Transverse colon (tissue), 4 donors: Measurements from ENCODE around the gene ZNF439. TPM values are rescaled to one million over a fixed set of nuclear protein-coding genes. Genes with fewer than 3 reads are reported as not detected.
"Not testable (repeated sequence)": the region's sequence is repeated elsewhere in the genome, so short reads cannot be mapped to it uniquely, and the experiment has no call there.

Experiments used
- DNase-seq: peaks from one replicate; pipeline ENCODE4 v3.0.0-alpha.2; 2019
- H3K27ac ChIP-seq, 4 donors: fragments of 200-600 bp; sonication (generic); 2 replicates each; pipeline ENCODE4 v1.5.1; 2016 to 2018; ENCODE audit warnings: inconsistent platforms in 4 of 4
- H3K27me3 ChIP-seq: fragments of 200-600 bp; sonication (generic); 2 replicates; pipeline ENCODE4 v1.5.1; 2017; ENCODE audit warnings: inconsistent platforms
- H3K36me3 ChIP-seq, 4 donors: fragments of 200-600 bp; sonication (generic); 2 replicates each; pipeline ENCODE4 v1.5.1; 2017 to 2019; ENCODE audit warnings: inconsistent platforms in 4 of 4
- H3K4me1 ChIP-seq, 4 donors: fragments of 200-600 bp; sonication (generic); 2 replicates each; pipeline ENCODE4 v1.5.1; 2017 to 2020; ENCODE audit warnings: inconsistent platforms in 4 of 4
- H3K4me3 ChIP-seq, 4 donors: fragments of 200-600 bp; sonication (generic); 1 replicate in 1 of 4; 2 replicates in 3 of 4; pipeline versions ENCODE4 v1.5.1 to v1.6.1; 2017 to 2019; ENCODE audit warnings: inconsistent platforms in 4 of 4
- H3K9me3 ChIP-seq, 2 donors: fragments of 200-600 bp; sonication (generic); 2 replicates each; pipeline ENCODE4 v1.5.1; 2017 to 2019; ENCODE audit warnings: inconsistent platforms in 2 of 2
- CTCF ChIP-seq, 5 experiments: fragments of 200-600 bp in 3 of 5; fragments of 450-650 bp in 2 of 5; sonication (generic) in 3 of 5; IDR thresholded peaks; 1 replicate in 2 of 5; 2 replicates in 3 of 5; pipeline ENCODE4 v1.5.1; 2016 to 2017; ENCODE audit warnings: antibody characterized with exemption in 5 of 5, inconsistent platforms in 3 of 5, mild to moderate bottlenecking in 2 of 5, moderate library complexity in 1 of 5
- EP300 ChIP-seq: sonication (generic); formaldehyde crosslinking; IDR thresholded peaks from one replicate; pipeline ENCODE4 v1.6.1; 2017; ENCODE audit warnings: antibody characterized with exemption, low read depth
- POLR2A ChIP-seq: fragments of 450-650 bp; IDR thresholded peaks from one replicate; pipeline ENCODE4 v1.6.1; 2016; ENCODE audit warnings: antibody characterized with exemption, mild to moderate bottlenecking, moderate library complexity
- POLR2AphosphoS5 ChIP-seq, 3 donors: sonication (generic); formaldehyde crosslinking; IDR thresholded peaks; one replicate each; pipeline ENCODE4 v1.6.1; 2016; ENCODE audit warnings: antibody characterized with exemption in 3 of 3
- WGBS, 2 donors: methylation state at CpG; one replicate each; pipeline ENCODE4 v1.1.5; 2018; ENCODE audit warnings: low coverage in 1 of 2; 5-methylcytosine and 5-hydroxymethylcytosine counted together
- in situ Hi-C, 4 donors: fragments of 200-750 bp; cut with MboI; loops; one replicate each; pipeline versions ENCODE4 v1.15.0 to v1.15.1; 2017; ENCODE audit warnings: low sequenced_read_pairs in 3 of 4, low pct_ligation_motif_present in 1 of 4, low pct_unique_long_range_greater_than_20kb in 1 of 4
- intact Hi-C: fragments of 100-400 bp; cut with DNase I; formaldehyde crosslinking; loops from one replicate; pipeline ENCODE4 v1.15.1; 2023; ENCODE audit warnings: low total_unique reads
- total RNA-seq, 4 donors: library from RNA; depleted of rRNA; stranded (reverse); fragments of >200 nt; gene quantifications; one replicate each; pipeline ENCODE4 v1.1.0, GENCODE V29; 2016

ZNF439 gene
- total RNA-seq, 4 donors from 2014 or later: 14.6 to 20.3 (median 16.0) TPM

DNA sequence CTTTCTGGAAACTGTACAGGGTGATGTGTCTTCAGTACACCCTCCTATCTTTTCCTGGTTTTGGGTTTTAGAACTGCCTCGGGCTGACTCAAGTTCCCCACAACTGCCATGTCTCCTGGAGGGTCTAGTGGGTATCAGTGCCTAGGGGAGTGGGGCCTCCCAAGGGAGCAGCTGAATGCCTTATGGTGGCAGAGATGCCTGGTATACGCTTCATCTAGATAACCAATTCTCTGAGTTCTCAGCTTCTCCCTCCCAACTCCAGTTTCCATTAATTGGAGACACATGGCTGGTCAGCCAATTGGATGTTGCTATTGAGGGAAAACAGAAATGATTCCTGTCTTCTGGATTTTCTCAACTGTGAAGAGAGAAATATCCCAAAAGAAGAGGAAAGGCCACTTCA lies 12.8 kb downstream of the ZNF439 start:
- H3K27ac ChIP-seq: no peak overlapping the region
- no peak overlapping the region for H3K4me3 ChIP-seq
- peaks cover 0 to 1% (median under 1%) of the 10 kb centered on the region in 4 donors for H3K4me1 ChIP-seq
- H3K27me3 ChIP-seq: no peaks in the 10 kb centered on the region
- 82% methylated on average over 2 of the region's 2 CpGs; no CpG with 5 or more reads in 1 of the 2 donors for WGBS, 2 donors
- H3K9me3 ChIP-seq: peaks cover 29% of the 10 kb centered on the region in 2 donors
- intact Hi-C loops (no loop called here), in situ Hi-C loops (no loop called here)
- DNase-seq: no peak
- H3K36me3 ChIP-seq: peaks cover 0 to 18% (median 3%) of the 10 kb centered on the region in 4 donors
- TF ChIP-seq EP300 (no peak), POLR2AphosphoS5 (IDR thresholded peaks at IDR 0.05) (no peak), CTCF (IDR thresholded peaks at IDR 0.05) (no peak), POLR2A (no peak)

DNA sequence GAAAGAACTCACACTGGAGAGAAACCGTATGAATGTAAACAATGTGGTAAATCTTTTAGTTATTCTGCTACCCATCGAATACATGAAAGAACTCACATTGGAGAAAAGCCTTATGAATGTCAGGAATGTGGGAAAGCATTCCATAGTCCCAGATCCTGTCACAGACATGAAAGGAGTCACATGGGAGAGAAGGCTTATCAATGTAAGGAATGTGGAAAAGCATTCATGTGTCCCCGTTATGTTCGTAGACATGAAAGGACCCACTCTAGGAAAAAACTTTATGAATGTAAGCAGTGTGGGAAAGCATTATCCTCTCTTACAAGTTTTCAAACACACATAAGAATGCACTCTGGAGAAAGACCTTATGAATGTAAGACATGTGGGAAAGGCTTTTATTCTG lies 19.2 kb downstream of the ZNF439 start:
- DNase-seq, intact Hi-C loops, H3K4me3 ChIP-seq, H3K4me1 ChIP-seq, H3K27me3 ChIP-seq, H3K27ac ChIP-seq, in situ Hi-C loops: not testable (repeated sequence)
- H3K9me3 ChIP-seq: peaks cover 53 to 83% of the 10 kb centered on the region in 2 donors
- WGBS, 2 donors: 91 to 95% methylated on average over 4 of the region's 4 CpGs
- H3K36me3 ChIP-seq: peaks cover 0 to 48% (median 17%) of the 10 kb centered on the region in 4 donors

- no peaks in the 10 kb centered on the region for H3K4me1 ChIP-seq
- in situ Hi-C loops: no loop called here
- no peaks in the 10 kb centered on the region for H3K27me3 ChIP-seq
- TF ChIP-seq POLR2A: no peak
- no peak for TF ChIP-seq EP300
- no peak for TF ChIP-seq POLR2AphosphoS5 (IDR thresholded peaks at IDR 0.05)
- peaks cover 0 to 46% (median 17%) of the 10 kb centered on the region in 4 donors for H3K36me3 ChIP-seq
- H3K4me3 ChIP-seq: no peak overlapping the region
- DNase-seq: no peak
- H3K9me3 ChIP-seq: peaks cover 52 to 82% of the 10 kb centered on the region in 2 donors
- WGBS, 2 donors: 92 to 93% methylated on average over 4 to 8 of the region's 8 CpGs
- intact Hi-C loops: no loop called here
- no peak overlapping the region for H3K27ac ChIP-seq
Observed at GRCh38 chr19:11868188-11868587, 19.7 kb downstream of the ZNF439 start.

GRCh38 chr19:11872624-11873023 lies 24.1 kb downstream of the ZNF439 start:
- intact Hi-C loops: no loop called here
- Histone ChIP-seq H3K4me1 (no peaks in the 10 kb centered on the region), H3K9me3 (peaks cover 28 to 42% of the 10 kb centered on the region in 2 donors), H3K27ac (no peak overlapping the region), H3K4me3 (no peak overlapping the region), H3K27me3 (no peaks in the 10 kb centered on the region), H3K36me3 (peaks cover 0 to 18% (median 7%) of the 10 kb centered on the region in 4 donors)
- TF ChIP-seq EP300 (no peak), POLR2AphosphoS5 (IDR thresholded peaks at IDR 0.05) (no peak), POLR2A (no peak), CTCF (IDR thresholded peaks at IDR 0.05) (no peak)
- 91 to 94% methylated on average over 4 to 9 of the region's 9 CpGs for WGBS, 2 donors
- DNase-seq: no peak
- in situ Hi-C loops: no loop called here

GRCh38 chr19:11873762-11874161 lies 25.2 kb downstream of the ZNF439 start:
- DNase-seq: no peak
- H3K4me3 ChIP-seq: no peak overlapping the region
- 50 to 75% methylated on average over 1 of the region's 1 CpG for WGBS, 2 donors
- in situ Hi-C loops: no loop called here
- H3K36me3 ChIP-seq: peaks cover 0 to 6% (median 2%) of the 10 kb centered on the region in 4 donors
- no peaks in the 10 kb centered on the region for H3K4me1 ChIP-seq
- no peak overlapping the region for H3K27ac ChIP-seq
- H3K9me3 ChIP-seq: peaks cover 17 to 31% of the 10 kb centered on the region in 2 donors
- intact Hi-C loops: no loop called here
- no peak for TF ChIP-seq POLR2AphosphoS5 (IDR thresholded peaks at IDR 0.05)
- no peak for TF ChIP-seq POLR2A
- no peak for TF ChIP-seq EP300
- no peak for TF ChIP-seq CTCF (IDR thresholded peaks at IDR 0.05)
- H3K27me3 ChIP-seq: no peaks in the 10 kb centered on the region
